DMS114 treated with DMSO at 0.1 percent for 48 hours (cell line): Measurements from ENCODE around the gene UTP20.

ENCODE experiments used
- DNase-seq: peaks from one replicate; lab custom pipeline; 2025; ENCODE audit not compliant: unreplicated experiment; lab: John Stamatoyannopoulos, UW

Gene UTP20

DNA sequence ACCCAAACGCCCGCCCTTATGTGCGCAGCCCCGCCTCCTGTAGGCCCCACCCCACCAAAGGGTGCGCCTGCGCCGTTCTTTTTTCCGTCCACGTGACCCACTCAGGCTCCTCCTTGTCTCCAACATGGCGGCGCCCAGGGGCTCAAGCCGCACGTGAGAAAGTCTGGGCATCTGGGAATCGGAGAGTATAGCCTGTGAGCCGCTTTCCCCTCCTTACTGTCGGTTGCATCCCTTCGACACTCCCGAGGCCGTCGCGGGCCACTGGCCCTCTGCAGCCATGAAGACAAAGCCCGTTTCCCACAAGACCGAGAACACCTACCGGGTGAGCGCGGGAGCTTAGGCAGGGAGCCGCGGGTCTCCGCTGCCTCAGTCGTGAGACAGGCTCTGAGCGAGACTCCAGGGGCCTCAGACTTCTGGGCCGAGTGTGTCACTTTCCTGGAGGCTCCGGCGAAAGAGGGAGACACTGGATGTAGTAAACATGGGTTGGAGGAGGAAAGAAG, at the start of gene UTP20:
UTP20 (plus strand) TSS at position 100 of the 500 bp plus-strand sequence; CDS start at position 278, 178 bp downstream.
- DNase-seq = peak; percentile 87

DNA sequence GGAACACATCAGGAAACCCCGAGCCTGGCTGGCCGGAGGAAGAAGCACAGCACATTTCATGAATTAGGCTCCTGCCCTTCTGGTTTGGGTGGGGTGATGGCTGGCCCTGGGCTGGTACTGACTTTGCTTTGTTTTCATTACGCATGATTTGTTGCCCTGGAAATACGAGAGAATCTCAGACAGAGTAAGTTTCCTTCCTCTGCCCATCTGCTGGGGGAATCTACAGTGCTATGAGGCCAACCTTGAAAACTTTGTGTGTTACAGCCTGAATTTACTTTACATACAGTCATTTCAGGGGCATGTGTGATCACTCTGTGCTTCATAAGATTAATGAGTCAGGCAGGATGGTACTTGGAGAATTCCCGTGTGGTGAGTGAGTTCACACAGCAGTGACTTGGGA, 49.4 kb upstream of the UTP20 start:
- DNase-seq = no peak

DNA sequence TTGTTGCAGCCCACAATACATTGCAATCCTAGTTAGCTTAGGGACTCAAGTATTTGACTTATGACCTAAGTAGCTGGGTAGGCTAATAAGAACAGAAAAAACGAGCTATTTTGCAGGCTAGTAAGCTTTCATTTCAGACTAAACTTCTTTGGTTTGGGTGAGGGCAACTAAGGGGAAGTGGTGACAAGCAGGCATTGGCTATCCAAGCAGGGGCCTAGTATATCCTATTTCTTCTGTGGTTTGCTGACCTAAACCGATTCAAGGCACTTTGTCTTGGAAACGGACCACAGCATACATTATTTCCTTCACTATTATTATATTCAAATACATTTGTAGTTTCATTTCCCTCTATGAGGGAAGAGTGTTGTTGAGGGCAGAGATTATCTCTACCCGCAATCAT, 48.3 kb upstream of the UTP20 start:
- no peak for DNase-seq

DNA sequence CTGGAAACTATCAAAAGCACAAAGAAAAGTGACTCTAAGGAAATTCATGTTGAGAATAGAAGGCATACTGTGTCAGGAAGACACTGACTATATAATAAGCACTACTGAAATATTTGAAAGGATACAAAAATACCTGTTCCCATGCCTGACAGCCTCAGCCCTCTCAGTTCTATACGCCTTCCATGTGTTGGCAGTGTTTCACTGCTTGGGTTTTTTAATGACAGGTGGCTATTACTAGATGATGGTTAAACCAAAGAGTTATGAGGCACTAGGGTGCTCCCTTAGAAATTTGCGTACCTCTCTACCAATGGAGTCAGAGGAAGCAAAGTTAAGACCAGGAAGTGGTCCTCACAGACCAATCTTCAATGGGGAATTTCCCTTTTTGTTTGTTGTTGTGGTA, 44.2 kb upstream of the UTP20 start:
- no peak for DNase-seq

DNA sequence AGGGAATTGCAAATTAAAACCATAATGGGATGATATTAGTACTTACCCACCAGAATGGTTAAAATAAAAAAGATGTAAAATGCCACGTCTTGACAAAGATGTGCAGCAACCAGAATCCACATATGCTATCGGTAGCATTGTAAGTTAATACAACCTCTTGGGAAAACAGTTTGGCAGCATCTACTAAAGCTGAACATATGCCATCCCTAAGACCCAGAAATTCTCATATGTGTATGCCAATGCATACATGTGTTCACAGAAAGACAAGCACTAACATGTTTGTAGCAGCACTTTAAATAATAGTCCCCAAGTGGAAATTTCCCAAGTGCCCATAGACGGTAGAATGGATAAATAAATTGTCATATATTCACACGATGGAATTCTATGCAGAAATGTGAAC, 41.6 kb upstream of the UTP20 start:
- no peak for DNase-seq

DNA sequence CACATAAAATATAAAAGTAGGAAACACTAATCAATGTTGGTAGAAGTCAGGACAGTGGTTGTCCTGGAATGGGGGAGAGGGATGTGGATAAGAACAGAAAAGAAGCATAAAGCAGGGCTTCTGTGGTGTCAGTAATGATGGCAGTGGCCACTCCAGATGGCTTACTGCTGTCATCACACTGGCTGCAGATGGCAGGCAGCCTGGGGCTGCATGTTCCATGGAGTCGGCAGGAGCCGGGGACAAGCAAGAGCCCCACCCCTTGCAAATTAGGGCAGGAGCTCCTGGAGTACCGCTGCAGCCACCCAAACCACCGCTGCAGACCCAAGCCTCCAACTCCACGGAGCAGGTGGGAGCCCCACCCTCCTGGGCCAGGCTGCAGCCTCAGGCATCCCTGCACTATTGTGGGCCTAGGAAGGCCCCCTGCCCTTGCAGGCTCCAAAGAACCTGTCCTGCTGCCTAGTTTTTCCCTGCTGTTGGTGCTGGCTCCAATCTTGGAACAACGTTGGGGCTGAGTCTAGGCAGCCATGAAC, 41.0 kb upstream of the UTP20 start:
- no peak for DNase-seq

DNA sequence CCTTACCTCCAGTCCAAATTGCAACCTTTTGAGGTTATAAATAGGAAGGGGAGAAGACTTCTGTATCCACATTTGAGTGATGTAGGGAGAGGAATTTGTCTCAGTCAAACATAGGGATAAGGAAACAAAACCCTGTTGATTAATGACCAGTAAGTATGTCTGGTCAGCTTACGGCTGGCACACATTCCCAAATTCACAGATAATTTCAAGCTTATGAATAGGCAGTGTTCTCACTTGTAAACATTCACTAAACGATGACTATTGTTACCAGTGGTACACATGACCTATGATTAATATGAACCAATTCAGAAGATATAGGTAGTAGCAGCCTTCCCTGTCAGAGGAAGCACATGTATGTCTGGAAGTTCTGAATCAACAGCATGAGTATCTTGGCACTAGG, 36.8 kb upstream of the UTP20 start:
- DNase-seq = no peak

DNA sequence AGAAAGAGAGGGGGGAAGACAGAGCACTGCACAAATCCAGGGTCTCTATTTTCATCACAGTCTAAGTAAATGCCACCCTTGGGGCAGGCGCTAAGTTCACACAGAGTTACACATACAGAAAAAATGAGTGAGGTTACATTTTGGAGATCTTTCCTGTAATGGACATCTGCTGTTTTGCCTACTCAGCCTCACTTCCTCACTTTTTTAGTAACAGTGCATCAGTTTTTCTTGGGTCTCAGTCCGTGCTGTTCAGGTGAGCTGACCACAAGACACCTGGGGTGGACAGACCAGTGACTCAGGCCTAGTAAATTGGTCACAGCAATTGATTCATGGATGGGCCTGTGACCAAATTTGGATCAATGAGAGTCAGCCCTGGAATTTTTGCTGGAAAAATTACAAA, 36.3 kb upstream of the UTP20 start:
- DNase-seq = no peak

DNA sequence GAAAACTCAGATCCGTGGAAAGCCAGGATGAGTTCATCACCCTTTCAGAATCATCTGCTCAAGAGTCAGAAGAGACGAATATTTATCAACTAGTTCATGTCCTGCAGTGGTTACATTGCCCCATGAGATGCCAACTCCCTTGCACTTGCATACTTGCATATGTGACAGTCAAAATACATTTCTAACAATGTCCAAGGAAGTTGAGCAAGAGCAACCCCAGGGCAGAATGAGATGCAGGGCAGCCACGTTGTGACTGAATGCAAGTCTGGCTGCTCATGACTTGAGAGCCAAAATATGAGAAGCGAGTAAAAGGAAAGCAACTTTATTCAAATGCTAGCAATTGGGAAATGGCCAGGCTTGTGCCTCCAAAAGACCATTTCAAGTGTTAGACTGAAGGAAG, 23.6 kb upstream of the UTP20 start:
- DNase-seq = no peak

DNA sequence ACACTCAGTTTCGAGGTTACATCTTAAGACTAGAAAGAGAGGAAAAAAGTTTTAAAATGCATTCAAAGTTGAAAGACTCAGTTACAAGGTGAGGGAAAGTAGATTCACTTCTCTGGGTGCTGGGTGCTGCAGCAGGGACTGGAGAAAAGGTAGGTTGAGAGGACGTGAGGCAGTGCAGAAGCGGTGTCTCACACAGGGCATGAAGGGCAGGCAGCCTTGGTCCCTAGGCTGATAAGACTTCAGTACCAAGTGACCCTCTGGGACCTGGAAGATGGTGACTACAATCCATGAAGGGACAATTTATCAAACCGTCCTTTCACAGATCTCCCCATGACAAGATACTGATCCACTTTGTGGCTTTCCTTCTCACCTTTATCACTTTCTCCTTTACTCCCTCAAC, 22.5 kb upstream of the UTP20 start:
- DNase-seq = no peak

DNA sequence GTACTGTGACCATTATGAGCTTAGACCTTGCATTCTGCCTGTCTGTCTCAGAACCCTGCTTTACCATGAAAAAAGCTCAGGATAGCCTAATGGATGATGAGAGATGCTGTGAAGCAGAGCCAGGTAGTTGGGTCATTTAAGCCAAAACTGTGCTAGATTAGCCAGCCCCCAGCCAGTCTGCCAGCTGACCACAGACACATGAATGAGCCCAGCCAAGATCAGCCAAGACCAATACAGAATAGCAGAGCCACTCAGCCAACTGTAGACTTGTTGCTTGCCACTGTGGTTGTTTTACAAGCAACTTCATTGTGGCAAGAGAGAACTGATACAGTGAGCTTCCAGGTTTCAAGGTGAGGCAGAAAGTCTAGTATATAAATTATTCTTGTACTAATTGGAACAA, 12.8 kb upstream of the UTP20 start:
- no peak for DNase-seq

DNA sequence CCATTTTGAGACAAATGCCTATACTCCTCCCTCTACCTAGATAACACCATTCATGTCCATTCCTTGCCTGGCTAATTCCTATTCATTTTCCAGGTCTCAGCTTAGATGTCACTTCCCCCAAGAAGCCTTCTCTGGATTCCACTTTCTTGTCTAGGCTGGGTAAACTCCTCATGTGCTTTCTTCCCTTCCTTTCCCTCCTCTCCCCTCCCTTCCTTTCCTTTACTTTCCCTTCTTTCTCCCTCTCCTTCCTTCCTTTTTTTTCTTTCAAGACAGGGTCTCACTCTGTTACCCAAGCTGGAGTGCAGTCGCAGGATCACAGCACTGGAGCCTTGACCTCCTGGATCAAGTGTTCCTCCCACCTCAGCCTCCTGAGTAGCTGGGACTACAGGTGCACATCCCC, 3.5 kb upstream of the UTP20 start:
- DNase-seq = no peak

DNA sequence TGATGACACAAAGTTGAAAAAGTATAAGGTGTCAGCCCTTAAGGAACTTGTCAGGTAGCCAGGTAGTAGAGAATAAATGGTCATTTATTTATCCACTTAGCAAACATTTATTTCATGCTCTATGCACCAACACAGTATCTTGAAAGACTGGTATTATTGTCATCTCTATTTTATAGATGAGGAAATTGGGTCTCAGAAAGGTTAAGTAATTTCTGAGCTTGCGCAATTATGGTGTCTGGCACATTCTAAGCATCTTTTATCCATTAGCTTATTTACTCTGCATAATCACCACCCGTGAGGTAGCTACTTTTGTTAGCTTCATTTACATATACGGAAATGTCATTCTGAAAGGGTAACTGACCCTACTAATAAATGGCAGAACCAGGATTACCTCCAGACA, 2.5 kb upstream of the UTP20 start:
- DNase-seq = no peak

DNA sequence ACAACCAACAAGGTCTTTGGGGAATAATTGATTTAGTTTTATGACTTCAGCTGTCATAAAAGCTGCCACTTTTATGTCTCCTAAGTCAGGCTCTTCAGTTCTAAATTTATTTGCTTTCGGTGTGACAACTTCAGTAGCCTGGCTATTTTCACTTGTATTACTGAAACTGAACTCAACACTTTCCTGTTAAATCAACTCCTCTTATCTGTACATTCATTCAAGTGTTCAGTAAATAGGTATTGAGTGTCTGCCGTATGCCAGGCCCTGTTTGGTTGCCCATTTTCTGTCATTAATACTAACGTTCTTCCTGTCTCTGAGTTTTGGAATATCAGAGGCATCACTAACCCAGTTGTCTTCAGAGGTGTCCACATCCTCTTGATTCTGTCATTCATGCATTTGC, 7.5 kb downstream of the UTP20 start:
- DNase-seq = no peak

DNA sequence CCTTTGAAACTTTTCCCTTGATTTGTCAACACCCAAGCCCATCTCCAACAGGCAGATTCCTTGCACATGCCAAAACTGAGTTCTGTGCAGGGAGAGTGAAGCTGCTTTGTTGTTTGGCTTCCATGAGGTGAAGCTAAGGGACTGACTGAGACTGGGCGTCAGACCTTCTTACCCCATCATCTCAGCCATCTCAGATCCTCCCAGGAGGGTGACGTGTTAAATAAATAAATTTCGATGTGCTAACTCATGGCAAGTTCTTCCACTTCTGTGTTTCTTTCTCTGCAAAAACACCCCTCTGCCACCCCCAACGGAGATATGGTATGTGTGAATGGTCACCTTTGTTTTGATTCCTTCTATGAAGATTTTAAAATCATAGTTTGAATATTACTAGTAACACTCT, 17.8 kb downstream of the UTP20 start:
- DNase-seq = no peak

DNA sequence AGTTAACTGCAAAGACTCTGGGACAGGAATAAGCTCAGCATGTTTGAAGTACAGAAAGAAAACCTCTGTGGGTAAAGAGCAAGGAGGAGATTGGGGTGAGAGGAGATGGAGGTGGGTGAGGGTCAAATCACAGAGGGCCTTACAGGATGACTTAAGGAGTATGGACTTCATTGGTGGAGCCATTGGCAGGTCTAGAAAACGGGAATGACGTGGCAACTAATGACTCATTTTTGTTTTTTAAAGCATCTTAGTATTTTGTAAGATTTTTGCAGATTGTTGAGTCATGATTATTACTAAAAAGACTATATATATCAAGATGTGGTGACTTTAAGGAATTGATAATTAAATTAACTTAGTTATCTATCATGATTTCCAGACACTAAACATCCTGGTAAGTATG, 18.5 kb downstream of the UTP20 start:
- no peak for DNase-seq

DNA sequence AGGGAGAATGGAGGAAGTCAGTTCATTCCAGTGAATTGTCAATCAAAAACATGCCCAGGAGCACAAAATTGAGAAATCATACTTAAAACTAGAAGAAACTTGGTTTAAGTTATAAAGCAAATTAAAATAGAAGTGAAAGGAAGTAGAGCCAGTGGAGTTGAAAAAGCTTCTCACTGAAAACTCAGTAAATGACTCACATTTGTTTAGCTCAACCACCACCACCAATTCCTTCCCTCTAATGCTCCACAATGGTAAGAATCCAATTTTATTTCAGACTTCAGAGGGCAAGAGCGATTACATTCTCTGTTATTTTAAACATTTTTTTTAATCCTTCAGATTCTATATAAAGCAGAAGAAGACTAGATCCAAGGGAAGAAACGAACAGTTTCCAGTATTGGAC, 19.4 kb downstream of the UTP20 start:
- DNase-seq = no peak

DNA sequence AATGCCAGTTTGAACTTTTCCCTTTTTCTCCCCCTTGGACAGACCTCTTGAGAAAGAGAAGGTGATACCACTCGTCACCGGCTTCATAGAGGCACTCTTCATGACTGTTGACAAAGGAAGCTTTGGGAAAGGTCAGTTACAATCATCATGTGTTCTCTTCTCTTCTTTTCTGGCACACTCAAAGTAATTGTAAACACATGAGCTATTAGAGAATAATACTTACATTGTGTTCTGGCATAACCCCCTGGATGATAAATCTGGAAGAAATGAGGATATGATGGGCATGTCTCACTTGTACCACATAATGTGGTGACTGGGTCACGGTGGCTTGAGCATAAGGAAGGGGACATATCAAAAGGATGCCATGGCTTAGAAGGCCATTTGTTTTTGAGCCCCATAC, 20.0 kb downstream of the UTP20 start:
- DNase-seq = no peak

DNA sequence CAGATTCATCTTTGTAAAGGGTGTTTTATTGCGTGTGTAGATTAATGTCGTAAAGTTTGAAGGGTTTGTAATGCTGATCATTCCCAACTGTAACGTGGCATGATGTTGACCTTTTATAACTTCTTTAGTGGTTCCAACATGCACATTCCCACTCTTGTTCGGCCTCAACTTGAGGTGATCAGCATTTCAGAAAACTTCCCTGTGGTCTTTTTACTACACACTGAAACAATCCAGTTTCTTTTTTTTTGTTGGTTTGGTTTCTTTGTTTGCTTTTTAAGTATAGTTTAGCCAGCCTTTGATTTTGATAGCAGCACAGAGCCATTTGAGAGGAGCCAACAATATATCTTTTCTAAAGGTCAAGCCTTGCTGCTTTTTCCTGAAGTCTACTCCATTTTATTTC, 22.8 kb downstream of the UTP20 start:
- DNase-seq = no peak

DNA sequence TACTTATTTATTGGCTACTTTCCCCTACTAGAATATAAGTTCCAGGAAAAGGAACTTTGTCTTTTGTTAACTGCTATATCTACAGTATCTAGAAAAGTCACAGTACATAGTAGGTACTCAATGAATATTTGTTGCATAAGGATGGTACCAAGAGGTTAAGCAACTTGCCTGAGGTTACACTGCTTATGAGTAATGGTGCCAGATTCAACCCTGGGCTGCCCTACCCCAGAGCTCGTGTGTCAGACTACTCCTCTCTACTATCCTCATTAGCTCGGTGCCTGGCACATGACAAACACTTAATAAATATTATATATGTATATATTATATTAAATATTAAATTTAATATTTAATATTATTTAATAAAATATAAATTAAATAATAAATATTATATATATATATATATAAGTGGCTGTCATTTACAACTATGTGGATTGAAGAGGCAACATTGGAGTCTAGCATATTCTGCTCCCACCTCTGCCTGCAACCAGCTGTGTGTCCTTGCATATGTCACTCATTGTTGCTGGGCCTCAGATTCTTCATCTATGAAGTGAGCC, 25.4 kb downstream of the UTP20 start:
- DNase-seq = no peak

DNA sequence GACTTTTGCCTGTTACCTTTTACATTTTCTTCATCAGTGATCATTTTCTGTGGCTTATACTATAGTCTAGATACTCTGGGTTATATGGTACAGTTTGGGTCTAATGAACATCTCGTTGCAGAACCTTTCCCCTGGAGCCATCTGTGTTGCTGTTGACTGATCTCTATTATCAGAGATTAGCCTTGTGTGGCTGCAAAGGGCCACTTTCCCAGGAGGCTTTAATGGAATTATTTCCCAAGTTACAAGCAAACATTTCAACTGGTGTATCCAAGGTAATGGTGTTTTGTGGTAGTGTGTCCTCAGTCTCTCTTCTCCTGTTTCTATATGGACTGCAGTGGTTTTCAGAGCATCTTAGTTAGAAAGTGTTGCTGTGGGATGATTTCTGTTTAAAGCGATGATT, 25.9 kb downstream of the UTP20 start:
- no peak for DNase-seq

DNA sequence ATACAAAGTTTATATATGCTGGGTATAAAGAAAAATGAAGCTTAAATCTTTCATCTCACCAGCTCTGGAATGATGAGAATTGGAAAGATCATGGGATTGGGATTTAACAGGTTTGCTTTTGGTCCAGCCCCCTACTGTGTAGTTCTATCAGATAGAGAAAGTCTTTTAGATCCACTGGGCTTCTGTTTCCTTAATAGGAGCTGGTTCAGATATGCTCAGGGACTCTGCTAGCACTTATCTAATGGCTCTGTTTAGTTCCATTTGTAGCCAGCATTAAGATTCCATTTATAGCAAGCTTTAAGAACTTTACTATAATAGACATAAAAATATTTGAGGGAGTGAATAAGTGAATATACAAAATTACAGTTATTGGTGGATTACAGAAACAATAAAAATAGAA, 42.6 kb downstream of the UTP20 start:
- DNase-seq = no peak

DNA sequence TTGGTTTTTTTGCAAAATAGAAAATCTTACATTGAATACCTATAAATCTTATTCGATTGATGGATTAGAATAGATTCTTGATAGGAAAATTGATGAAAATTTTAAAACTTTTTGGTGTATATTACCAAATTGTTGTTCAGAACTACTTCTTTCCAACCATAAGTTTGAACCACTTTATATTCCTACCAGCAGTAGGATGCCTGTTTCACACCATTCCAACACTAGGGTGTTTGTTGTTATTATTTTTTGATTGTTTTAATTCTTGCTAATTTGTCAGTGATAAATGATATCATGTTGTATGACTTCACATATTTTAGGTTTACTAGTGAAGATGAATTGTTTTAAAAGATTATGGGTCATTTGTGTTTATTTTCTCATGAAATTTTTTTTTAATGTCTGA, 43.4 kb downstream of the UTP20 start:
- DNase-seq = no peak
